GM19468 (cell line): Measurements from ENCODE around the gene SYT5.
A peak's percentile ranks its signal among the peaks of the same experiment; 100 is the strongest.
"Not testable (repeated sequence)": the region's sequence is repeated elsewhere in the genome, so short reads cannot be mapped to it uniquely, and the experiment has no call there.

Experiments
- ATAC-seq: cut with Tn5 transposase; IDR thresholded peaks from one replicate; pipeline ENCODE4 v1.9.1; 2021; ENCODE audit warnings: mild to moderate bottlenecking, moderate library complexity, moderate number of reproducible peaks; ENCODE audit not compliant: unreplicated experiment; ENCODE audit errors: extremely low read depth

SYT5 gene

DNA sequence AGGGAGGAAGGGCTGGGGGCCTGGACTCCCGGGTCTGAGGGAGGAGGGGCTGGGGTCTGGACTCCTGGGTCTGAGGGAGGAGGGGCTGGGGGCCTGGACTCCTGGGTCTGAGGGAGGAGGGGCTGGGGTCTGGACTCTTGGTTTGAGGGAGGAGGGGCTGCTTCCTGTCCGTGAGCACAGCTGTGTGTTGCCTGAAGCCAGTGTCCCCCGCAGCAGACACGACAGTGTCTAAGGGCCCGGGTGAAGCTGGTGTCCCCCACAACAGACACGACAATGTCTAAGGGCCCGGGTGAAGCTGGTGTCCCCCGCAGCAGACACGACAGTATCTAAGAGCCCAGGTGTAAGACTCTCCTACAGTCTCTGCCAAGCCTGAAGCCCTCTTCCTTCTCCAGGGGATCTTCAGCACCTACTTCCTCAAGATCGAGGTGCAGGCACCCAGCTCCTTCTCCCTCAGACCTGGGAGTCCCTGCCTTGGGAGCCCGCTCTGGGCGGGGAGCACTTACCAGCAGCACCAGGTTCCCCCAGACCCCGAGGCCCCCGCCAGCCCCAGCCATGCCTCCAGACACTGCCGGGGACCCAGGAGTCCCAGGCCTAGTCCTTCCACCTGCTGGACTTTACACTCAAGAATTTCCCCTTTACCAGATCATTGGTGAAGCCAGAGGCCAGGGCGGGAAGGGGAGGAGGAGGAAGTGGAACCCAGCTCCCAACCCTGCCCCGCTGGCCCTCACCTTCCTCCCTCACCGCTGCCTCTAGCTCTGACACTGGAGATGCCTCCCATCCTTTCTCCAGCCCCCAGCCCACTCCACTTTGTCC lies 29.0 kb upstream of the SYT5 start, which contains the start of gene PTPRH:
Gene PTPRH, minus strand, starts transcription at position 622 of the 813 bp plus-strand sequence. Its CDS starts 68 bp downstream, at position 554.
- ATAC-seq = no peak

DNA sequence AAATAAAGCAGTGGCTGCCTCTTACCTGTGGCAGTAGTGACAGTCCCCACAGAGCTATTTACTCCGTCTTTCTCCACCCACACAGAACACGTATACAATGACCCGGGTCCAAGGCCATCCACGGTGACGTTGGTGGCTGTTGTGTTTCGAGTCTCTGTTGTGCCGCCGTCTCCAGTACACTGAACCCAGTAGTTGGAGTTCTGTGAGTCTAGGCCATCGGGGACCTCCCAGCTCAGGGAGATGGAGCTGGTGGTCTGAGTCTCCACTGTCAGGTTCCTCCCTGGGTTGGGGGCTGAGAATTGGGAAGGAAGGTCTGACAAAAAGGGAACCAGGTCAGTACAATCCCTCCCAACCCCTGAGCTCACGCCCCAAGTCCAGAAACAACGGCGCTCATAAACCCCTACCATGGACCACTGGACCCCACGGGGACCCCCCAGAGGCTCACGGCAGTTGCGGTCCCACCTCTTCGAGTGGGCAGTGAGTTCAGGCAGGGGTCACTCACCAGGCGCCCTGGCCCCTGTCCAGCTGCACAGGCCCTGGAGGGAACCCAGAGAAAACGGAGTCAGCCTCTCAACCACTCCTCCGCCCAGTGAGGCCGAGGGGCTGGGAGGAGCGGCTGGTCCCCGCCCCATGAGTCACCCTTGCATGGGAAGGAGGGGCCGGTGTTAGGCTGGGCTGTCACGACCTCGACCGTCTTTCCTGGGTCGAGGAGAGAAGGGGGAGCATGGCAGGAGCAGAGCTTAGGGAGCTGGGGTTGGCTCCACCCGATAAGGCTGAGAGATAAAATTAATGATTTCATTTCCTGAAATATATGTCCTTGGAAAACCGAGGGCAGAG lies 26.8 kb upstream of the SYT5 start:
- ATAC-seq = no peak

DNA sequence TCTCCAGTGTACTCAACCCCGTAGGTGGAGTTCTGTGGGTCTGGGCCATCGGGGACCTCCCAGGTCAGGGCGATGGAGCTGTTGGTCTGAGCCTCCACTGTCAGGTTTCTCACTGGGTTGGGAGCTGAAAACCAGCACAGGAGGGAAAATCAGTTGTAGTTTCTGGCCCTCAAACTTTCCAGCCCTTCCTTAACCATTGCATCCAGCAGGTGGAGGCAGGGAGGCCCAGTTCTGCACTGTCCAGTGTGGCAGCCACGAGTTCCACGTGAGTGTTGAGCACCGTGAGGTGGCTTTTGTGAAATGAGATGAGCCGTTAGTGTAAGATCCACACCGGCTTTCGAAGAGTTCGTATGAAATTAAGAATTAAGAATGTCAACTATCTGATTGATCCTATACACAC lies 22.1 kb upstream of the SYT5 start:
- not testable (repeated sequence) for ATAC-seq

DNA sequence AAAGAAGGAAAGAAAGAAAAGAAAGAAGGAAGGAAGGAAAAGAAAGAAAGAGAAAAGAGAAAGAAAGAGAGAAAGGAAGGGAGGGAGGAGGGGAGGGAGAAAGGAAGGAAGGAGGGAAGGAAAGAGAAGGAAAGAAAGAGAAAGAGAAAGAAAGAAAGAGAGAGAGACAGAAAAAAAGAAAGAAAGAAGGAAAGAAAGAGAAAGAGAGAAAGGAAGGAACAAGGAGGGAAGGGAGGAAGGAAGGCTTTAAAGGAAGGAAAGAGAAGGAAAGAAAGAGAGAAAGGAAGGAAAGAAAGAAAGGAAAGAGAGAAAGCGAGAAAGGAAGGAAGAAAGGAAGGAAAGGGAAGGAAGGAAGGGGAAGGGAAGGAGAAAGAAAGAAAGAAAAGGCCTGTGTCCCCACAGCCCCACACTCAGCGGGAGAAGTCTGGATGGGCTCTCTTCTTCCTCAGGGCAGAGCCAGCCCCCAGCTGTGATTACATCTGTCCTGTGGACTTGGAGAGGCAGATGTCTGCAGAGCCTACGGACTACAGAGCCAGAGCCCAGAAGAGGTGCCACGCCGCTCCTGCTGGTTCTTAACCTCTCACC lies 19.6 kb upstream of the SYT5 start:
- no peak for ATAC-seq

DNA sequence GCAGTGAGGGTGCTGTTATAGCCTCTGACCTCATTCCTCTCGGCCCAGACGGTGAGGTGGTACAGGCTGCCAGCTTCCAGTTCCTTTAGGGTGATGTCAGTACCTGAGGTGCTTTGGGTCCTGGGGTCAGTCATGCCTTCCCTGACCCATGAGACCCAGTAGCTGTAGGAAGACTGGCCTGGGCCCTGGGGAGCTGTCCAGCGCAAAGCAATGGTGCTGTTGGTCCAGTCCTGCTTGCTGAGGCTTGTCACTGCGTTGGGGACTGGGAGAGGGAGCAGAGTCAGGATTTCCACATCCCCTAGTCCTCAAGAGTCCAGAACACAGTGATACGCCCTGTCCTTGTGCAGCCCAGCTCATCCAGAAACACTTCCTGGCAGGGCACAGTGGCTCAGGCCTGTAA lies 18.6 kb upstream of the SYT5 start:
- ATAC-seq = no peak

DNA sequence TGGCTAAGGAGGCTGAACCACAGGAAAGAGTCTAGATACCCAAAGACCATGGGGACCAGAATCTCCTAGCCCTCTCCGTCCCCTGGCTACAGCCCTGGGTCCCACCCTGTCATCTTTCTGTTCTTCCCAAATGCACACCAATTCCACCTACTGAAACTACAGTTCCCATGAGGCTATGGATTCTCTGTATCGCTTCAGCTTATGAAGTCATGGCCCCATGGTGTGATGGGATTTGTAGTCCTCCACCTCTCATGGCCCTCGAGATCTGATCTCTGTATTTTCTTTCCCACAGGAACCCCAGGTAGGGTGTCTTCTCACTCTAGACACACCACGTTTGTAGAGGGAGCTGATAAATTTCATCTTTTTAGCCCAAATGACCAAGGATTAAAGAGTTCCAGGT lies 17.4 kb upstream of the SYT5 start:
- ATAC-seq = no peak

DNA sequence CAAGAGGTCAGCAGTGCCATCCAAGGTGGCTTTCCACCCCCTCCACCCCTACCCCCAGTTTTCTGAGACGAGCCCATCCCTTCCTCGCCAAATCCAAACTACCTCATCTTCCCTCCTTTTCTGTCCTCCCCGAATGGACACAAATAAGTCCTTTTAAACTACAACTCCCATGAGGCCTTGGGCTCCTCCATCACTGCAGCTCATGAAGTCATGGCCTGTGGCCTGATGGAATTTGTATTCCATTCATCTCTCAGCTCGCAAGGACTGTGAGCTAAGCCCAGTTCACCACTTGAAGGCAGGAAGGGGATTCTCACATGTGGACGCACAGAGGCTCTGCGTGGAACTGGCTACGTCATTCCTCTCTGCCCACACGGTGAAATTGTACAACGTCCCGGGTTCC lies 16.7 kb upstream of the SYT5 start:
- ATAC-seq = no peak

DNA sequence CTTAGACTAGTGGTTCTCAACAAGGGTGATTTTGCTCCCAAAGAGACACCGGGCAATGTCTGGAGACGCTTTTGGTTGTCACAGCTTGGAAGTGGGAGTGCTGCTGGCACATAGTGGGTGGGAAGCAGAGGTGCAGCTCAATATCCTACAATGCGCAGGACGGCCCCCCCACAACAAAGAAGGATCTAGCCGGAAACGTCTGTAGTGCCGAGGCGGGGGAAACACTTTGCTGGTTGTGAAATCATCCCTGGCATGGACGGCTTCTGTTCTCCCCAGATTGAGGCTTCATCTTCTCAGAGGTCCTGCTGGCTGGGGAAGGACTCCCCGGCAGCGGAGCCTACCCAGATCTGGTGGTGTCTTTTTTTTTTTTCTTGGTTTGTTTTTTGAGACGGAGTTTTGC lies 13.4 kb upstream of the SYT5 start:
- ATAC-seq = no peak

DNA sequence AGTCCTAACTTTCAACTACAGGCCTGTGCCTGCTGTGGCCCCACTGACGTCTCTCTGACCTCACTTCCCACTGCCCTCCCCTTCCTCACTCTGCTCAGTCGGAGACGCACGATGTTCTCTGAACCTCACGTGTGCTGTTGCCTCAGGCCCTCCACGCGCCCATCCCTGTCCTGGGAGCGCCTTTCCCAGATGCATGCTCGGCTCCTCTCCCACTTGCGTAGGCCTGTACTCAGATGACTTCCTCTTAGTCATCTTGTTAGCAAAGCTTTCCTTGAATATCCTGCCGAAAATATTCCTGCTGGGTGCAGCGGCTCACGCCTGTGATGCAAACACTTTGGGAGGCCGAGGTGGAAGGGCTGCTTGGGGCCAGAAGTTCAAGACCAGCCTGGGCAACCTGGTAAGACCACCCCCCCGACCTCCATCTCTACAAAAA lies 9.3 kb upstream of the SYT5 start:
- no peak for ATAC-seq

DNA sequence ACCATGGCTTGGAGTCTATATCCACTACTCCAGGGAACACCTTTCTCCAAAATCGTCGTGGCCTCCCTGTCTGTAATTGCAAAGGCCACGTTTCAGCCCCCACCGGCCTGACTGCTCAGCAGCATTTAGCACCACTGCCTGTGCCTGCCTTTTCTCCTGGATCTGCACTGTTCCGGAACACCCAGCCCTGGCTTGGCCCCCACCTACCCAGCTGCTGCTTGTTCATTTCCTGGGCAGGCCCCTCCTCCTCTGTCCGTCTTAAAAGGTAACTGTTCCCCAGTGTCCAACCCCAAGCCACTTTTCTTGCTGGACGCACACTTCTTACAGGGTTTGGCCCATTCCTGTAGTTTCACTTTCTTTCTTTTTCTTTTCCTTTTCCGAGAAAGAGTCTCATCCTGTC lies 8.5 kb upstream of the SYT5 start:
- no peak for ATAC-seq

DNA sequence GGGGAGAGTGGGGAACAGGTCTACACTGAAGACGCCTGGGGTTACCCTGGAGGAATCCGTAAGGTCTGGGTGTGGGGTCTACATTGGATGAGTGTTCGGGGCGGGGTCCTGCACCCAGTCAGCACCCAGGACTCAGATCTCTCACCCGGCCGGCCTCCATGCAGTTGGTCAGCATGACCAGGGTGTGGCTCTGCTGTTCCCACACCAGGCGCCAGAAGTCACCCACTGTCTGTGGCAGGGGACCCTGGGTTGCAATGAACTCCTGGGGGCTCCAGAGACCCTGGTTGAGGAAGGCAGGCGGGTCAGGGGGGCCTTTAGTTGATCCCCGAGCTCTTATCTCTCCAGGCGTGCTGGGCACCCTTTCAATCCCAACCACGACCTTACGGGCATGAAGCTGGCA lies 6.0 kb upstream of the SYT5 start:
- ATAC-seq = no peak

DNA sequence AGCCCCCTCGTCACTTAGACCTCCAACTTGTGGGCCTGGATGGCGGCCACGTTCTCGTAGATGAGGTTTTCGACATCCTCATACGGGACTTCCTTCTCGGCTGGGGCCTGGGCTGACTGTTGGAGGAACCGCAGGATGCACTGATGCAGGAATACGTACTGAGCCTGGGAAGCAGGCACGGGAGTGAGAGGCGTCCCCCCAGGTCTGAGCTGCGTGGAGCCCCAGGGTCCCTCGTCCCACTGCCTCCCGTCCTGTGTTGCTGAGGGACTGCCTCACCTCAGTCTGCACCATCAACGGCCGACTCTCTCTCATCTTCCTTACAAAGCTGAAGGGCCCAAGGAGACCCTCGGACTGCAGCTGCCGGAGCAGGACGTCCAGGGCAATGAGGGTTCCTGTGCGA lies 1.7 kb upstream of the SYT5 start:
- ATAC-seq = no peak

DNA sequence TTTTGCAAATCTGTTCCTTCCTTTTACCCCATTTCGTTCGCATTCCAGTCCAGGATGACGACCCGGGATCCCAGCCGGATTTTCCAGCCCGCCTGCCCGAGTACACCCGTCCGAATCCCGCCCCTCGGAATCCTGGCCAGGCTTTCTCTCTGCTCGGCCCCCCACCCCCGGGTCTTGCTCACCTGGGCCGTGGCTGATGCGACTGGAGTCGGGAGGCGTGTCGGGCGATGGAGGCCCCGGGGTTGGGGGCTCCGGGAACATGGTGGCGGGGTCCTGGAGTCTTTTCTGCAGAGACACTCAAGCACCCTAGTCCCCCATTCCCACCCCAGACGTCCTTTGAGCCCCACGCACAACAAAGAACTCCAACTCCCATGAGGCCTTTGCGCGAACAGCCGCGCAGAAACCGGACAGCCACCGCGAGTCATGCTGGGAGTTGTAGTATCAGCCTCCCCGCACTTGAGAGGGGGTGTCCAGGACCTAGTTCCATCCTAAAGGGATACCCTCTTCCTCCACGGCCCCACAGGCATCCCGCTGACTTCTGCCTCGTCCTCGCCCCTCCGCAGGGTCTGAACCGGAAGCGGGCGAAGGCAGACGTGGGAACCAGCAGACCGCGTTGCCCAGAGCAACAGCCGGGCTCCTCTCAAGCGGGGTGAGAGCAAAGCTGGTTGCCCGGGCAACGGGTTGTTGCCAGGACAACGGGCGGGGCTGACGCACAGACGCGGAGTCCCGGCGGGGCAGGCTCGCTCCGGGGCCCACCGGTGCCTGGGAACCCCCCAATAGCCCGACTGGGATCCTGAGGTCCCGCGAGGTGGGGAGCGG lies 1.1 kb downstream of the SYT5 start:
- ATAC-seq = peak; percentile 67

DNA sequence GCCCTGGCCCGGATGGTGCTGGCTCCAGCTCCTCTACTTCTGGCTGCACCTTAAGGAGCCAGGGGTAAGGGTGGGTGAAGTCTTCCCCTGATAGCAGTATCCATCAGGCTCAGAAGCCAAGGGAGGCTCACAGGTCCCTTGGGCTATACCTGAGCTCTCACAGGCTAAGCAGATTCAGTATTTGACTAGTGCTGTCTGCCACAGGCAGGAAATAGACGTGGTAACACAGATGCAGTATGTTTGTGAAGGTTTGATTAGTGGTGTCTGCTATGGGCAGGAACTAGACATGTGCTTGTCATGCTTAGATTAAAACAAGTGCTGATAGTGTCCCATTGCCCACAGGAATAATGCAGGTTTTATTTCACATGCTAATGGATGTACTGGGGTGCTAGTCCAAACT lies 4.0 kb downstream of the SYT5 start:
- ATAC-seq = no peak

DNA sequence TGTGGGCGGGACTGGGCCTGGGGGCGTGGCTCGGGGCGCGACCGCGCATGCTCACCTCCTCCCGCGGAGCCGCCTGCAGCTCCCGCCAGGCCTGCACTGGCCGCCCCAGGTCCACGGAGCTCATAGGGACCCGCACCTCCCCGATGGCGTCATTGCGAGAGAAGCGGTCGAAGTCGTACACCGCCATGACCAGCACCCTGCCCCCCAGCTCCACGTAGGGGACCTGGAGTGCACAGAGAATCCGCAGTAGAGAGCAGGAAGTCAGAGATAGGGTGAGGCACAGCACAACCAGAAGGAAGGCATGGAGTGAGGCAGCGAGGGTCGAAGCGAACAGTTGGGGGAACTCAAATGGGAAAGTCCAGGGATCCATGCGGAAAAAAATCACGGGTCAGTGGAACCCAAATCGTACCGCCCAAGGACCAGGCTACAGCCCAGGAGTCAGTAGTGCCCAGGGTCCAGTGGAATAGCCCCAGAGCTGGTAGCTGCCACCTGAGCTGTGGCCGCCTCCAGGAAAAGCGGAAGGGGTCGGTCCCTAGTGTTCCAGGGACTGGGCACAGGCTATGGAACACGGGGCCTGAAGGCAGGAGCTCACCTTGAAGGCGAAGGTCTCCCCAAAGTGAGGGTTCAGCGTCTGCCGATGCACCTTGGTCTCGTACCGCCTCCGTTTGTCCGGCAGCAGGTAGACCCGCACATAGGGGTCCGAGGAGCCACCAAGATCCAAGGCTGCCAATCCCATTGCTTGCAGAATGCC lies 4.8 kb downstream of the SYT5 start:
- no peak for ATAC-seq

DNA sequence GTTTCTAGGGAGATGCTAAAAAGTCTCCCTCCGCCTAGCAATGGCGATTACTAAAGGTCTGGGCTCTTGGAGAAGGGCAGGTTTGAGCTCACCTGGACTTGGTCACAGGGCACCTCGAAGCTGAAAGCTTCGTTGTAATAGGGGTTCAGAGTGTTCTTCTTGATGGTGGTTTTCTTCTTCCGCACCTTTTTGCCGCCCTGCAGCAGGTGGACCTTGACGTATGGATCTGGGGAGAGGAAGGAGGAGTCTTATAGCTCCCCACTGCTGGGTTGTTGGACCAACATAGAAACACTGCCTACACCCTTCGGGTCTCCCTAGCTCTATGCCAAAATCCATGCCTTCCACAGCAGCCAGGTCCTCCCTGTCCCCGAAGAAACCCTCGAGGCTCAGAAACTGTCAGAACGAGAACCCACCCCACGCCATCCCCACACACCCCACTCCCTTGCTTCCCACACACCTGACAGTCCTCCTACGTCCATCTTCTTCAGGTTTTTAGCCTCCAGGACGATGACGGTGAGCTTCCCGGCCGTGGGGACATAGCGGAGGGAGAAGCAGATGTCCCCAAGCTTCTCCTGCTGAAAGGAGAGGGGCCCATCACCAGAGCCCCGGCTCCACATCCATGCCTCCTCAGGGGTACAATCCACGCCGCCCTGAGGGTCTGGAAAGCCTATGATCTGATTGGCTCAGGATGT lies 5.5 kb downstream of the SYT5 start:
- ATAC-seq = no peak

DNA sequence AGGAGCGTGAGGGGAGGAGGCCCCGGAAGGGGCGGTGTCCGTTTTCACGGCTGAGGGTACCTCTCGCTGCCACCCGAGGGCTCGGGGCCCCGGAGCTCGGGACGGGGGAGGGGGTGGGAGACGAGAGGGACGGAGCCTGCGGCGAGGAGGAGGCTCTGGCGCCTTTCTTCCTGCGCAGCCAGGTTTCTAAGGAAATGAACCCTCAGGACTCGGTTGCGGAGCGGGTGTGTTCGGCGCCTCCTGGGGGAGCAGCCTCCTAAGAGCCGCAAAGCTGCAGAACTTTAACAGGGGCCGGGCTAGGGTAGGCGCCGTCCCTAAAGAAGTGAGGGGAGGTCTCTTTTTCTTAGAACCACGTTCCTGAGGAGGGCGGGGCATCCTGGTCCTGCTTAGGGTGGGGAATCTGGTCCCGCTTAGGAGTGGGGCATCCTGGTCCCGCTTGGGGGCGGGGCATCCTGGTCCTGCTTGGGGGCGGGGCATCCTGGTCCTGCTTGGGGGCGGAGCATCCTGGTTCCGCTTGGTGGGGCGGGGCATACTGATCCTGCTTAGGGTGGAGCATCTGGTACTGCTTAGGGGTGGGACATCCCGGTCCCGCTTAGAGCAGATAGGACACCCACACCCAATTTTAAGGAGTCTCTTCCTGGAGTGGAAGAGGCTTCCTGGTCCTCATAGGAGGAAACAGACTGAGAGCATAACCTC lies 6.2 kb downstream of the SYT5 start:
- no peak for ATAC-seq

DNA sequence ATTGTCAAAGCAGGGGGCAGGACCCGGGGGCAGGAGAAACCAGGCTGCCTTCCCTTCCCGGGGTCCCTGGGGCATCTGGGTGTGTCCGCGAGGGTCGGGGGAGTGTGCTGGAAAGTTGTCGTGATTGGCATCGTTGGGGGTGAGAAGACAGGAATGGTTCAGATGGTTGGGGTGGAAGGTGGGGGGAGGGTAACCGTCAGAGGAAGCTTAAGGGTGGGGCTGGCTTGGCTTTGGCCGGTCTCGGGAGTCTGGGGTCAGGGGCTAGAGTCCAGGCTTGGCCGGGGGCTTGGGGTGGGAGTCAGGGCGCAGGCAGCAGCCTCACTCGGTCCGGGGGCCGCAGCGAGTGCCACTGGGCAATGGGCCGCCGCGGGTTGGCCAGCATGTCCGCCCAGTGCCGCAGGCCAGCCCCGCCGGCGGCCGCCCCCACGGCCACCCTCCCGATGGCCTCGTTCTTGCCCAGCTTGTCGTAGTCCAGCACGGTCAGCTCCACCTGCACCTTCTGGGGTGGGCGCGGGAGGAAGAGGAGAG lies 6.8 kb downstream of the SYT5 start:
- ATAC-seq = no peak
